BE2C (cell line): ENCODE results near the gene NFX1.
"Not testable (repeated sequence)": the region's sequence is repeated elsewhere in the genome, so short reads cannot be mapped to it uniquely, and the experiment has no call there.

Experiments used
- DNase-seq: peaks from one replicate; pipeline ENCODE4 v3.0.0-alpha.2; 2020
- H3K27me3 ChIP-seq: fragments of 250-450 bp; sonication (Bioruptor Pico); 2 replicates; pipeline ENCODE4 v1.5.1; 2020; ENCODE audit warnings: mild to moderate bottlenecking
- H3K36me3 ChIP-seq: fragments of 250-450 bp; sonication (Bioruptor Pico); 2 replicates; pipeline ENCODE4 v1.5.1; 2020; ENCODE audit warnings: mild to moderate bottlenecking
- H3K4me1 ChIP-seq: fragments of 250-450 bp; sonication (Bioruptor Pico); 2 replicates; pipeline ENCODE4 v1.5.1; 2020
- H3K4me3 ChIP-seq: 2 replicates; pipeline ENCODE4 v1.5.1; 2011; ENCODE audit warnings: low read depth, low read length
- H3K9me3 ChIP-seq: fragments of 250-450 bp; sonication (Bioruptor Pico); 2 replicates; pipeline ENCODE4 v1.5.1; 2020
- CTCF ChIP-seq: IDR thresholded peaks from 2 replicates; pipeline ENCODE4 v1.5.1; 2012; ENCODE audit warnings: mild to moderate bottlenecking, low read depth, low read length

Gene NFX1

GRCh38 chr9:33331377-33331891, 41.1 kb downstream of the NFX1 start:
- H3K4me3 ChIP-seq, result no peak overlapping the region
- TF ChIP-seq CTCF, result no peak
- no peaks in the 10 kb centered on the region for H3K27me3 ChIP-seq
- no peaks in the 10 kb centered on the region for H3K9me3 ChIP-seq
- peaks cover 68% of the 10 kb centered on the region for H3K36me3 ChIP-seq
- no peaks in the 10 kb centered on the region for H3K4me1 ChIP-seq
- no peak for DNase-seq

- no peak for DNase-seq
Measured at GRCh38 chr9:33332011-33332410, 41.7 kb downstream of the NFX1 start.

GRCh38 chr9:33332956-33333355, 42.6 kb downstream of the NFX1 start:
- H3K9me3 ChIP-seq, H3K27me3 ChIP-seq, H3K4me3 ChIP-seq, H3K4me1 ChIP-seq, DNase-seq: not testable (repeated sequence)
- H3K36me3 ChIP-seq, result peaks cover 68% of the 10 kb centered on the region

More at GRCh38 chr9:33332011-33332410, 41.7 kb downstream of the NFX1 start:
- H3K4me3 ChIP-seq, result no peak overlapping the region
- H3K36me3 ChIP-seq, result peaks cover 68% of the 10 kb centered on the region
- no peaks in the 10 kb centered on the region for H3K27me3 ChIP-seq
- no peaks in the 10 kb centered on the region for H3K4me1 ChIP-seq
- no peaks in the 10 kb centered on the region for H3K9me3 ChIP-seq
- no peak for TF ChIP-seq CTCF

GRCh38 chr9:33340186-33340585, 49.9 kb downstream of the NFX1 start:
- Histone ChIP-seq H3K27me3 (no peaks in the 10 kb centered on the region), H3K36me3 (peaks cover 87% of the 10 kb centered on the region), H3K9me3 (no peaks in the 10 kb centered on the region), H3K4me1 (no peaks in the 10 kb centered on the region), H3K4me3 (no peak overlapping the region)
- no peak for TF ChIP-seq CTCF
- DNase-seq, result no peak

- Histone ChIP-seq H3K9me3 (no peaks in the 10 kb centered on the region), H3K36me3 (peaks cover 90% of the 10 kb centered on the region), H3K4me3 (no peak overlapping the region), H3K4me1 (no peaks in the 10 kb centered on the region), H3K27me3 (no peaks in the 10 kb centered on the region)
- DNase-seq, result no peak
- no peak for TF ChIP-seq CTCF
Measured at GRCh38 chr9:33341182-33341581, 50.9 kb downstream of the NFX1 start.

- TF ChIP-seq CTCF, result no peak
- no peaks in the 10 kb centered on the region for H3K9me3 ChIP-seq
- H3K4me3 ChIP-seq, result no peak overlapping the region
- H3K36me3 ChIP-seq, result peaks cover 92% of the 10 kb centered on the region
- H3K27me3 ChIP-seq, result no peaks in the 10 kb centered on the region
- H3K4me1 ChIP-seq, result no peaks in the 10 kb centered on the region
- no peak for DNase-seq
Measured at GRCh38 chr9:33344145-33344544, 53.8 kb downstream of the NFX1 start.

- no peak for DNase-seq
- Histone ChIP-seq H3K4me3 (no peak overlapping the region), H3K36me3 (peaks cover 75% of the 10 kb centered on the region), H3K9me3 (no peaks in the 10 kb centered on the region), H3K4me1 (no peaks in the 10 kb centered on the region), H3K27me3 (no peaks in the 10 kb centered on the region)
- TF ChIP-seq CTCF, result no peak
Measured at GRCh38 chr9:33346564-33346963, 56.2 kb downstream of the NFX1 start.
